ENCODE data around the gene MAST2. TPM values are rescaled to one million over a fixed set of nuclear protein-coding genes. Genes with fewer than 3 reads are reported as not detected.
"Not testable (repeated sequence)": the region's sequence is repeated elsewhere in the genome, so short reads cannot be mapped to it uniquely, and the experiment has no call there.

Gene MAST2
- polyA plus RNA-seq, 1 experiment: 24.7 TPM

DNA sequence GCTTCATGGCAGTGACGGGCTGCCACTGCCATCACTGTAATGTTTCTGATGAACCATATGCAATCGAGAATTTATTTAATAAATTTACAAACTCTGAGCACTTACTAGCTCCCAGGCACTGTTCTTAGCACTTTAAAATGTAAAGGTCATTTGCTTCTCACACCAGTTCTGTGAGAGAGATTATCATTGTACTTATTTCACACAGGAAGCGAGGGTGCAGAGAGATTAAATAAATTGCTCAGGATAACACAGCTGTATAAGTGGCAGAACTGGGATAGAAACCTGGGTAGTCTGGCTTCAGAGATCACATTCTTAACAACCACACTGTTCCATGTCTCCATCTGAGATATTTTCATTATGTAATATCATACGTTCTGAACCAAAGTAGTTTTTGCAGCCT, 119.9 kb downstream of the MAST2 start:
- CTCF ChIA-PET: no interaction called here
- no peaks in the 10 kb centered on the region; the same call in 1 of the 2 replicates for H3K9me3 ChIP-seq (ENCODE audit: control insufficient read depth, insufficient read depth, low read length)
- H3K27ac ChIP-seq (ENCODE audit: low read depth, low read length): no peak overlapping the region
- TF ChIP-seq, protein P1, sequence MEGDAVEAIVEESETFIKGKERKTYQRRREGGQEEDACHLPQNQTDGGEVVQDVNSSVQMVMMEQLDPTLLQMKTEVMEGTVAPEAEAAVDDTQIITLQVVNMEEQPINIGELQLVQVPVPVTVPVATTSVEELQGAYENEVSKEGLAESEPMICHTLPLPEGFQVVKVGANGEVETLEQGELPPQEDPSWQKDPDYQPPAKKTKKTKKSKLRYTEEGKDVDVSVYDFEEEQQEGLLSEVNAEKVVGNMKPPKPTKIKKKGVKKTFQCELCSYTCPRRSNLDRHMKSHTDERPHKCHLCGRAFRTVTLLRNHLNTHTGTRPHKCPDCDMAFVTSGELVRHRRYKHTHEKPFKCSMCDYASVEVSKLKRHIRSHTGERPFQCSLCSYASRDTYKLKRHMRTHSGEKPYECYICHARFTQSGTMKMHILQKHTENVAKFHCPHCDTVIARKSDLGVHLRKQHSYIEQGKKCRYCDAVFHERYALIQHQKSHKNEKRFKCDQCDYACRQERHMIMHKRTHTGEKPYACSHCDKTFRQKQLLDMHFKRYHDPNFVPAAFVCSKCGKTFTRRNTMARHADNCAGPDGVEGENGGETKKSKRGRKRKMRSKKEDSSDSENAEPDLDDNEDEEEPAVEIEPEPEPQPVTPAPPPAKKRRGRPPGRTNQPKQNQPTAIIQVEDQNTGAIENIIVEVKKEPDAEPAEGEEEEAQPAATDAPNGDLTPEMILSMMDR (IDR thresholded peaks at IDR 0.05; ENCODE audit: low read depth, low read length): no peak
- POLR2A ChIA-PET: no interaction called here
- no peak overlapping the region for H3K4me3 ChIP-seq (ENCODE audit: low read depth, low read length)
- DNase-seq (ENCODE audit: low read depth, low spot score): no peak
- no peaks in the 10 kb centered on the region for H3K27me3 ChIP-seq (ENCODE audit: control insufficient read depth, insufficient read depth, low read length)

DNA sequence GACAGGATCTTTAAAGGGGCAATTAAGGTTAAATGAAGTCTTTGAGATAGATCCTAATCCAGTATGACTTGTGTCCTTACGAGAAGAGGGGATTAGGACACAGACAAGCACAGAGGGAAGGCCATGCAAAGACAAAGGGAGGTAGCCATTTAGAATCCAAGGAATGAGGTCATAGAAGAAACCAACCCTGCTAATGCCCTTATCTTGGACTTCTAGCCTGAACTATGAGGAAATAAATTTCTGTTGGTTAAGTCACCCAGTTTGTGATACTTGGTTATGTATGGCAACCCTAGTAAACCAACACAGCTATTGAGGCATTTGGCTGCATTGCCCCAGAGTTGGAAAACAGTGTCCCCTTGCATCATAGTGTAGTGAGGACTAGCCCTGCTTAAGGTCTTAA, 121.3 kb downstream of the MAST2 start:
- ChIA-PET CTCF (no interaction called here), POLR2A (no interaction called here)
- Histone ChIP-seq H3K4me3 (ENCODE audit: low read depth, low read length) (no peak overlapping the region), H3K27me3 (ENCODE audit: control insufficient read depth, insufficient read depth, low read length) (no peaks in the 10 kb centered on the region), H3K9me3 (ENCODE audit: control insufficient read depth, insufficient read depth, low read length) (no peaks in the 10 kb centered on the region; the same call in 1 of the 2 replicates), H3K27ac (ENCODE audit: low read depth, low read length) (no peak overlapping the region)
- TF ChIP-seq, protein P1 (IDR thresholded peaks at IDR 0.05; ENCODE audit: low read depth, low read length): no peak
- DNase-seq (ENCODE audit: low read depth, low spot score): no peak

DNA sequence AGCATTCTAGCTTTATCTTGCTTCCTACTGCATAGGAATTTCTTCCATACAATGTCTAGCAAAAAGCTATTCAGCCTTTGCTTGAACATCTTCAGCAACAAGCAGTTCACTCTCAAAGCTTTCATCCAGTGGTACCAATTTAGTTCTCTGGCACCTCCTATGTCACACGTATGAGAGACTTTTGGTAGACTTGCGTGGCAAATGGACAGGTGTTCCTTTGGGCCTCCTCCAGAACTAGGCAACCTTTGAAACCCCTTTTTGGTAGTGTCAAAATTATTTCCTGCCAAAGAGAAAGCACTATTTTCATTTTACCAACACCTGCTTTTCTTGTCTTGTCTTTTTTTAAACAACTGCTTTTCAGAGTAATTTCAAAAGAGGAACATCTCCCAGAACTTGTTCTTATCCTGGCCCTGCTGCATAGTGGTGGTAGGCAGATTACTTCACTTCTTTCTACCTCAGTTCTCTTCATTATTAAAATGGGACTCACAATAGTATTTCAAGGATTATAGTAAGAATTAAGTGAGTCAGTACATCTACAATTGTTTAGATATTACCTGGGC, 122.4 kb downstream of the MAST2 start:
- ChIA-PET CTCF (no interaction called here), POLR2A (no interaction called here)
- Histone ChIP-seq H3K27ac (ENCODE audit: low read depth, low read length) (no peak overlapping the region), H3K27me3 (ENCODE audit: control insufficient read depth, insufficient read depth, low read length) (no peaks in the 10 kb centered on the region), H3K4me3 (ENCODE audit: low read depth, low read length) (no peak overlapping the region), H3K9me3 (ENCODE audit: control insufficient read depth, insufficient read depth, low read length) (no peaks in the 10 kb centered on the region; the same call in 1 of the 2 replicates)
- no peak for DNase-seq (ENCODE audit: low read depth, low spot score)
- TF ChIP-seq, protein P1 (IDR thresholded peaks at IDR 0.05; ENCODE audit: low read depth, low read length): no peak

DNA sequence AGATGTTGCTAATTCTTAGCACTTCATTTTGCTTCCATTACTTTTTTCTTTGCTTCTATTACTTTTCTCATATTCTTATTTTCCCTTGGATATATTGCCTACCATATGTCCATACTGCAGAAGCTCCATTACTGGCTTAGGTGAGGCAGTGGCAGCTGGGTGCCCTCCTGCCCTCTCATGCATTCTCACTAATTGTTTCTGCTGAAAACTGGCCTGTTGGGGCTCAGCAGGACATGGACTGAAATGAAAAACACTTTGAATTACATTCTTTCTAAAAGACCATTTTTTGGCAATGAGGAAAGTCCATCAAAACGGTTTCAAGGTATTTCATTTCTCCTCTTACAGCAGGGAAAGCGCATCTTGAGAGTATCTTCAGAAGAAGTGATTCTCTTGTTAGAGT, 122.9 kb downstream of the MAST2 start:
- ChIA-PET POLR2A (no interaction called here), CTCF (no interaction called here)
- Histone ChIP-seq H3K9me3 (ENCODE audit: control insufficient read depth, insufficient read depth, low read length) (no peaks in the 10 kb centered on the region; the same call in 1 of the 2 replicates), H3K27ac (ENCODE audit: low read depth, low read length) (no peak overlapping the region), H3K27me3 (ENCODE audit: control insufficient read depth, insufficient read depth, low read length) (no peaks in the 10 kb centered on the region), H3K4me3 (ENCODE audit: low read depth, low read length) (no peak overlapping the region)
- TF ChIP-seq, protein P1 (IDR thresholded peaks at IDR 0.05; ENCODE audit: low read depth, low read length): no peak
- DNase-seq (ENCODE audit: low read depth, low spot score): no peak

DNA sequence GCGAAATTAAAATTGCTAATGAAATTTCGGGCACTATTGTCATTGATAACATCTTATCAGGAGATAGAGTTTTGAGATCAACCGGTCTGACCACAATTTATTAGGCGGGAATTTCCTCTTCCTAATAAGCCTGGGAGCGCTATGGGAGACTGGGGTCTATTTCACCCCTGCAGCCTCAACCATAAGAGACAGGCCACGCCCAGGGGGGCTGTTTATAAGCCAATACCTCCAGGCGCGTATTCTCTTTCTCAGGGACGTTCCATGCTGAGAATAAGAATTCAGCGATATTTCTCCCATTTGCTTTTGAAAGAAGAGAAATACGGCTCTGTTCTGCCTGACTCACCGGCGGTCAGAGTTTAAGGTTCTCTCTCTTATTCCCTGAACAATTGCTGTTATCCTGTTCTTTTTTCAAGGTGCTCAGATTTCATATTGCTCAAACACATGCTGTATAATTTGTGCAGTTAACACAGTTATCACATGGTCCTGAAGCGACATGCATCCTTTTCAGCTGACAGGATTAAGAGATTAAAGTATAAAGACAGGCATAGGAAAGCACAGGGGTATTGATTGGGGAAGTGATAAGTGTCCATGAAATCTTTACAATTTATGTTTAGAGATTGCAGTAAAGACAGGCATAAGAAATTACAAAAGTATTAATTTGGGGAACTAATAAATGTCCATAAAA, 124.0 kb downstream of the MAST2 start:
- CTCF ChIA-PET; H3K27ac ChIP-seq (ENCODE audit: low read depth, low read length); H3K4me3 ChIP-seq (ENCODE audit: low read depth, low read length); H3K27me3 ChIP-seq (ENCODE audit: control insufficient read depth, insufficient read depth, low read length); POLR2A ChIA-PET; H3K9me3 ChIP-seq (ENCODE audit: control insufficient read depth, insufficient read depth, low read length); DNase-seq (ENCODE audit: low read depth, low spot score): not testable (repeated sequence)
